GM12878 (cell line): ENCODE results near the gene KCNJ12.

ENCODE experiments used
- CREB1 ChIP-seq: IDR thresholded peaks from 2 replicates; pipeline ENCODE4 v1.6.1; 2012; ENCODE audit warnings: low read depth, mild to moderate bottlenecking, inconsistent platforms
- KDM1A ChIP-seq: fragments of 200-600 bp; sonication (generic); IDR thresholded peaks from 2 replicates; pipeline ENCODE4 v1.6.1; 2016; ENCODE audit warnings: borderline replicate concordance
- POU2F2 ChIP-seq: IDR thresholded peaks from 3 replicates; pipeline ENCODE4 v1.6.1; 2011; ENCODE audit warnings: low read depth, mild to moderate bottlenecking, low read length, borderline replicate concordance
- RAD21 ChIP-seq: IDR thresholded peaks from 2 replicates; pipeline ENCODE4 v1.6.1; 2011; ENCODE audit warnings: mild to moderate bottlenecking, low read depth, low read length, moderate library complexity; ENCODE audit not compliant: insufficient read depth
- SUZ12 ChIP-seq: fragments of 200-600 bp; sonication (generic); IDR thresholded peaks from one replicate; pipeline ENCODE4 v1.6.1; 2018; ENCODE audit warnings: antibody characterized with exemption, mild to moderate bottlenecking; ENCODE audit not compliant: unreplicated experiment
- TF ChIP-seq, protein P1 (sequence below): IDR thresholded peaks from 2 replicates; pipeline ENCODE4 v1.6.1; 2012; ENCODE audit warnings: low read length, inconsistent platforms
- TF ChIP-seq, protein P2 (sequence below): fragments of 450-650 bp; formaldehyde crosslinking; IDR thresholded peaks from 2 replicates; pipeline ENCODE4 v1.4.0; 2020; ENCODE audit warnings: mild to moderate bottlenecking, moderate library complexity

DNA sequence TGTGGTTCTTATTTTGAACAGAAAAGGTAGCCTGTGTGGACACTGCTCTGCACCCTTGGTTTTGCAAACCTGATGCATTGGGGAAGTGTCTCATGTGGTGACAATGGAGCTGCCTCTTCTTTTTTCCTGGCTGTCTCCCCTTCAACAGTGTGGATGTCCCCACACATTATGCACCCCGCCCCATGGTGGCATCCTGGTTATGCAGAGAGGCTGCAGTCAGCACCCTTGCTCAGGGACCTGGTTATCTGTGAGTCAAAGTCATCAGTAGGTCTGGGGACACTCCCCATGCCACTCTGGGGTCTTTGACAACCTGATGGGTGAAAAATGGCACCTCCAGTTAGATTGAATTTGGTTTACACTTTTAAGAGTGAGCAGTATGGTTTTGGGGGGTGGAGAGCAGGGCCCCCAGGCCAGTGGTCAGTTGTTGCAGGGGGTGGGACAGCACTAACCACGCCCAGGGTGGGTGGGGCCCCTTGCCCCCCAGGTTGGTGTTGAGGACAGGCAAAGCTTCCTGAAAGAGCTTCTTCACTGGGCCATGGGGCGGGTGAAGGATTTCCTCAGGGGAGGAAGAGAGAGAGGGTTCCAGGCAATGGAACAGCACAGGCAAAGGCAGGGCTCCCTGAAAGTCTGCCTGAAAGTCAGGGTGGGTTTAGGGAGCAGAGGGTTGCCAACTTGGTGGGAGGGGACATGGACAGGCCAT is 24.6 kb upstream of the KCNJ12 start:
- TF ChIP-seq RAD21, result no peak
- TF ChIP-seq POU2F2, result no peak
- TF ChIP-seq, protein P1, sequence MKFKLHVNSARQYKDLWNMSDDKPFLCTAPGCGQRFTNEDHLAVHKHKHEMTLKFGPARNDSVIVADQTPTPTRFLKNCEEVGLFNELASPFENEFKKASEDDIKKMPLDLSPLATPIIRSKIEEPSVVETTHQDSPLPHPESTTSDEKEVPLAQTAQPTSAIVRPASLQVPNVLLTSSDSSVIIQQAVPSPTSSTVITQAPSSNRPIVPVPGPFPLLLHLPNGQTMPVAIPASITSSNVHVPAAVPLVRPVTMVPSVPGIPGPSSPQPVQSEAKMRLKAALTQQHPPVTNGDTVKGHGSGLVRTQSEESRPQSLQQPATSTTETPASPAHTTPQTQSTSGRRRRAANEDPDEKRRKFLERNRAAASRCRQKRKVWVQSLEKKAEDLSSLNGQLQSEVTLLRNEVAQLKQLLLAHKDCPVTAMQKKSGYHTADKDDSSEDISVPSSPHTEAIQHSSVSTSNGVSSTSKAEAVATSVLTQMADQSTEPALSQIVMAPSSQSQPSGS, result no peak
- TF ChIP-seq CREB1, result no peak
- TF ChIP-seq, protein P2, sequence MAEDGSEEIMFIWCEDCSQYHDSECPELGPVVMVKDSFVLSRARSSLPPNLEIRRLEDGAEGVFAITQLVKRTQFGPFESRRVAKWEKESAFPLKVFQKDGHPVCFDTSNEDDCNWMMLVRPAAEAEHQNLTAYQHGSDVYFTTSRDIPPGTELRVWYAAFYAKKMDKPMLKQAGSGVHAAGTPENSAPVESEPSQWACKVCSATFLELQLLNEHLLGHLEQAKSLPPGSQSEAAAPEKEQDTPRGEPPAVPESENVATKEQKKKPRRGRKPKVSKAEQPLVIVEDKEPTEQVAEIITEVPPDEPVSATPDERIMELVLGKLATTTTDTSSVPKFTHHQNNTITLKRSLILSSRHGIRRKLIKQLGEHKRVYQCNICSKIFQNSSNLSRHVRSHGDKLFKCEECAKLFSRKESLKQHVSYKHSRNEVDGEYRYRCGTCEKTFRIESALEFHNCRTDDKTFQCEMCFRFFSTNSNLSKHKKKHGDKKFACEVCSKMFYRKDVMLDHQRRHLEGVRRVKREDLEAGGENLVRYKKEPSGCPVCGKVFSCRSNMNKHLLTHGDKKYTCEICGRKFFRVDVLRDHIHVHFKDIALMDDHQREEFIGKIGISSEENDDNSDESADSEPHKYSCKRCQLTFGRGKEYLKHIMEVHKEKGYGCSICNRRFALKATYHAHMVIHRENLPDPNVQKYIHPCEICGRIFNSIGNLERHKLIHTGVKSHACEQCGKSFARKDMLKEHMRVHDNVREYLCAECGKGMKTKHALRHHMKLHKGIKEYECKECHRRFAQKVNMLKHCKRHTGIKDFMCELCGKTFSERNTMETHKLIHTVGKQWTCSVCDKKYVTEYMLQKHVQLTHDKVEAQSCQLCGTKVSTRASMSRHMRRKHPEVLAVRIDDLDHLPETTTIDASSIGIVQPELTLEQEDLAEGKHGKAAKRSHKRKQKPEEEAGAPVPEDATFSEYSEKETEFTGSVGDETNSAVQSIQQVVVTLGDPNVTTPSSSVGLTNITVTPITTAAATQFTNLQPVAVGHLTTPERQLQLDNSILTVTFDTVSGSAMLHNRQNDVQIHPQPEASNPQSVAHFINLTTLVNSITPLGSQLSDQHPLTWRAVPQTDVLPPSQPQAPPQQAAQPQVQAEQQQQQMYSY (CRISPR knock-in tag), result no peak
- TF ChIP-seq SUZ12, result no peak
- TF ChIP-seq KDM1A, result no peak
